Amniotic epithelial cell (primary cell): ENCODE data around the gene B3GALT4.
"Not testable (repeated sequence)": the region's sequence is repeated elsewhere in the genome, so short reads cannot be mapped to it uniquely, and the experiment has no call there.

Experiments used
- DNase-seq: peaks from one replicate; pipeline ENCODE4 v3.0.0-alpha.2; 2010; ENCODE audit warnings: low read depth

The B3GALT4 gene

DNA sequence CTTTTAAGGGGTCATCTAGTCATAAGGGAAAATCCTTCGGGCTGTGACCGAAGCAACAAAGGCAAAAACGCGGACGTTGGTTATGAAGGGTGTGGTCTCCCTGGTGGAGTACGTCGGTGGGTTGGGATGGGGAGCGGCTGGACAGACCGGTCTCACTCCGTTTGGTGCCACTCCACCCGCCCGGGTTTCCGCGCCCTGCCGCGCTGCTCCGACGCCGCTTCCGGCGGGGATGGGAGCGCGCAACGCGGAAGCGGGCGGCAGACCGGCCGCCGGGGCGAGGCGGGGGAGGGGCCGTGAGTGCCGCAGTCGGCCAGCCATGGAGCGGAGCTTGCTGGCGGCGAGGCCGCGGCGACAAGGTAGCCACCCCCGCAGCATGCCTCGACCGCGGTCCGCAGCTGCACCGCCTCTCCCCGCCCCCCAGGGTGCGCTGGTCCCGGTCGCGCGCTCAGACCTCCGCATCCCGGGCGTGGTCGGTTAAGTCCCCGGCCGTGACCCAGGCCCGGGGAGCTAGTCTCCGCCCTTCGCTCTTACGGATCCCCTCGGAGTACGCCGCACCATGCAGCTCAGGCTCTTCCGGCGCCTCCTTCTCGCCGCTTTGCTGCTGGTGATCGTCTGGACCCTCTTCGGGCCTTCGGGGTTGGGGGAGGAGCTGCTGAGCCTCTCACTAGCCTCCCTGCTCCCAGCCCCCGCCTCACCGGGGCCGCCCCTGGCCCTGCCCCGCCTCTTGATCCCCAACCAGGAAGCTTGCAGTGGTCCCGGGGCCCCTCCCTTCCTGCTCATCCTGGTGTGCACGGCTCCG lies at the start of gene B3GALT4:
Gene B3GALT4 (plus strand): TSS at position 260 of the 799 bp plus-strand sequence. CDS start 297 bp downstream, at position 557.
- peak; percentile 71 for DNase-seq

GRCh38 chr6:33235221-33235634 lies 41.7 kb upstream of the B3GALT4 start:
- no peak for DNase-seq

GRCh38 chr6:33236328-33236727 lies 40.6 kb upstream of the B3GALT4 start:
- DNase-seq, result no peak

DNA sequence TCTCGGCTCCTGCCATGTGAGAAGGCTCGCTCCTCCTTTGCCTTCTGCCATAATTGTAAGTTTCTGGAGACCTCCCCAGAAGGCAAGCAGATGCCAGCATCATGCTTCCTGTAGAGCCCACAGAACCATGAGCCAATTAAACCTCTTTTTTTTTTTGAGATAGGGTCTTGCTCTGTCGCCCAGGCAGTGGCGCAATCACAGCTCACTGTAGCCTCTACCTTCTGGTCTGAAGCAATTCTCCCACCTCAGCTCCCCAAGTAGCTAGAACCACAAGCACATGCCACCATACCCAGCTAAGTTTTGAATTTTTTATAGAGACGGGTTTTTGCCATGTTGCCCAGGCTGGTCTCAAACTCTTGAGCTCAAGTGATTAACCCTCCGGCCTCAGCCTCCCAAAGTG lies 40.1 kb upstream of the B3GALT4 start:
- no peak for DNase-seq

GRCh38 chr6:33237741-33238140 lies 39.2 kb upstream of the B3GALT4 start:
- peak; percentile 18 for DNase-seq

DNA sequence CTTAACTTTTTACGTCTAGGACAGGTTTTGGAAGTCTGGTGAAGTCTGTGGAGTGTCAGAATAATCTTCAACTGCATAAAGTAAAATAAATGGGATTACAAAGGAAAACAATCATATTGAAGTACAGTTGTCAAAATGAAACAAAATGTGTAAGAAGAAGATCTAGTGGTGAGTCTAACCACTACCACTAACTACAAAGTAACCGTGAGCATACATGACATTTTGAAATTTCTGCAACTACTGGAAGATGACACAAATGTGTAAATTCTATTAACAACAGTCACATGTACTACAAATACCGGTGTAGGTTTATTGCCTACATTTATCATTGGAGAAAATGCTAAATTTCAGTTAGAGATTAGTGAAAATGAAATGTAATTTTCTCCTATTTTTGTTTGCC lies 35.0 kb upstream of the B3GALT4 start:
- no peak for DNase-seq

DNA sequence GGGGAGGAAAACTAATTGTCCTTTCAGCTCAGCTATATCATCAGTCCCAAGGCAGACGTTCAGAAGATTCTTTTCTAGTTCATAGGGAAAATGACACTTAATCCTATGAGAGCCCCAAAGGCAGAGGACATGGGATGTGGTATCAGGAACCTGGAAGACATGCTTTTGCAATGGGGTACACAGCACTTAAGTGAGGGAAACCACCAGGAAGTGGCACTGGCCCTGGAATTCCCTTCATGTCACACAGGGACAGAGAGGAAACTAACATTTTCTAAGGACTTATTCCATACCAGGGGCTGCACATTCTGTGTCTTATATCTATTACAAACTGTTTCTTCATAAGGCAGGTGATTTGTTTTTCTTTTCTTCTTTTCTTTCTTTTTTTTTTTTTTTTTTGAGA lies 33.4 kb upstream of the B3GALT4 start:
- DNase-seq, result no peak

DNA sequence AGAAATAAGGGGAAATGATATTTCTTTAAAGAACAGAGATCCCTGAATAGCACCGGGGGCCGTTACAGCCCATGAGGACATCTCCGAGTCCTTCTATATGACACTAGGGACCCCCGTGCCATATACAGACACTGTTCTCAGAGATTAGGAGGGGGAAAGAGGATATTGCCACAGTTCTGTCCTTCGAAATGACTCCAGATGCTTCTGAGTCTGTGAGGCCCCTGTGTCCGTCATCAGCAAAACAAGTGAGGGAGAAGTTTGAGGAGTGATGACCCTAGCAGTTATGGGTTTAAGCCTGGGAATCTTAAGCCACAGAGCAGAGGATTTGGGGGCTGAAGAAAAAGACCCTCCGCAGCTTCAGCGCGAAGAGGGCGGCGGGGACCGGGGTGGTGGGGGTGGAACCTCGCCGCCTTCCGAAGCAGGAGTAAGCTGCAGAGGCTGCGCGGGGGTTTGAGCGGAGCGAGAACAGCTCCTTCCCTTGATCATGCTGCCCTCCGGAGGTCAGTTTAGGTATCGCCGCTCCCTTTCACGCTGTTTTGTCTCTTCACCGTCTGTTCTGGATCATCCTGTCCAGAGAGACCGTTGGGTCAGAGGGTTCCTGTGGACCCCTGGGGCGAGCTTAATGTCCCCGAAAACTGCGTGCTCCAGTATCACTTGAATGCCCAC lies 28.8 kb upstream of the B3GALT4 start:
- DNase-seq, result peak; percentile 77

GRCh38 chr6:33248643-33248931 lies 28.3 kb upstream of the B3GALT4 start:
- no peak for DNase-seq

GRCh38 chr6:33248932-33249731 lies 27.8 kb upstream of the B3GALT4 start:
- DNase-seq, result peak; percentile 99

DNA sequence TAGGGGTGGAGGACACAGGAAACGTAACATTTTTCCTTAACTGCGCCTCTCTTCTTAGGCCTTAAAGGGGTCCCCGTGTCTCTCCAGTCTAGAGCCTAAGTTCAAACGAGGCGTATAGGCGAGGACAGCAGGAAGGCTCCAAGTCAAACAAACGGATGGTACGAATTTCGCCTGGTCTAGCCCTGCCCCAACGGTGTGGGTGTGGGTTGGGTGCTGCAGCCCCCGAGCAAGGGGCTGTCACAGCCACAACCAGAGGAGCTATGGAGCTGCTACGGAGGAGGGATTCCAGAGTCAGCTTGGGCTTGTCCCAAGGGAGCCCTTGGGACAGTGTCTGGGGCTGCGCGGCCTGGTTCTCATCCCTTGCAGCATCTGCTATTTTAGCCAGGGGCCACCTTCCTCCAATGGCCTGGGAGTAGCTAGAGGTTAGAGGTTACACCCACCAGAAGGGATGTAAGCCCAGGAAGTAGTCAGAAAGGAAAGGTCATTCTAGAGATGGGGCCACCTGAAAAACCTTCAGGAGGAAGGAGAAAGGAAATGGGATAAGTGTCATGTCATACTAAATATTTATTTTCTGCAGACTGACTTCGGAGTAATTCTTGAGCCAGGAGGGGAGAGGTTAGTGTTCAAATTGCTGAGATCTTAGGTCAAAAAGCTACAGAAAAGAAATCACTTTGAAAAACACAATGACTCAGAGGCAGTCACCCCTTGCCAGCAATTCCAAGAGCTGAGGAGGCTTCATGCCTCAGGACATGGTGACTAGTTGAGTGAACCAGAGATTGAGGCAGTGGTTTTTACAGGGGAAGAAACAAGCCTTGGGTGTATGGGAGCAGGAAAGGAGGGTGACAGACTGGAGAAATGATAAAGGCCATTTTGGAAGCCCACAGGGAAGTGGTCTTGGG lies 26.9 kb upstream of the B3GALT4 start:
- DNase-seq, result peak; percentile 81

- DNase-seq, result no peak
These were observed 26.2 kb upstream of the B3GALT4 start for GRCh38 chr6:33250731-33251130.

DNA sequence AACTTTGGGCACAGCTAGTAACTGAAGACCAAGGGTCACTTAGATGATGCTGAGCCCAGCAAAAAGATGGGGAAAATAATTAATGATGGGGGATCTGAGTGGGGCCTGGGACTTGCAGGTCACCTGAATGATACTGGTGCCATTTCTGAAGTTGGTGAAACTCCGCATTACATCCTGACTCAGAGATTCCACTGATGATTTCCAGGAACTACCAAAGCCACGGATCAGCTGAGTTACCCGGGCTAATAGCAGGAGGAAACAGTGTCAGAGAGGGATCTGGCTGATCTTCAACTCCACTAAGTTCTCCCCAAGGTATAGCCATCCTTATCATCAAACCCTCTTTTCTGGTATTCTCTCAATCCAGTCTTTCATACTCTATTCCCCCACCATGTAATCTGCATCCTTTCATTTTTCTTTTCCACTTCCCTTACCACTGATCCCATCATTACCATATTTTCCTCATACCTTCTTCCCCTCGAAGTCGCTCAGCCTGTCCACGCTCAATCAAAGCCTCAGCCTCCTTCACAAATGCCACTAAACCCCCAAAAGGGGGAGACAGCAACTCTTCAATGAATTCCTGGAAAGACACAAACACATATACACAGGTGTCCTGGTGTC lies 25.4 kb upstream of the B3GALT4 start:
- DNase-seq, result no peak

GRCh38 chr6:33252759-33253158 lies 24.2 kb upstream of the B3GALT4 start:
- peak; percentile 41 for DNase-seq

GRCh38 chr6:33254591-33254990 lies 22.3 kb upstream of the B3GALT4 start:
- DNase-seq, result no peak

GRCh38 chr6:33259032-33259431 lies 17.9 kb upstream of the B3GALT4 start:
- no peak for DNase-seq

DNA sequence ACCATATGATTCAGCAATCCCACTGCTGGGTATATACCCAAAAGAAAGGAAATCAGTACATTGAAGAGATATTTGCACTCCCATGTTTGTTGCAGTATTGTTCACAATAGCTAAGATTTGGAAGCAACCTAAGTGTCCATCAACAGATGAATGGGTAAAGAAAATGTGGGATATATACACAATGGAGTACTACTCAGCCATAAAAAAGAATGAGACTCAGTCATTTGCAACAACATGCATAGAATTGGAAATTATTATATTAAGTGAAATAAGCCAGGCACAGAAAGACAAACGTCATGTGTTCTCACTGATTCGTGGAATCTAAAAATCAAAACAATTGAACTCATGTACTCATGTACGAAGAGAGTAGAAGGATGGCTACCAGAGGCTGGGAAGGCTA lies 14.4 kb upstream of the B3GALT4 start:
- not testable (repeated sequence) for DNase-seq

DNA sequence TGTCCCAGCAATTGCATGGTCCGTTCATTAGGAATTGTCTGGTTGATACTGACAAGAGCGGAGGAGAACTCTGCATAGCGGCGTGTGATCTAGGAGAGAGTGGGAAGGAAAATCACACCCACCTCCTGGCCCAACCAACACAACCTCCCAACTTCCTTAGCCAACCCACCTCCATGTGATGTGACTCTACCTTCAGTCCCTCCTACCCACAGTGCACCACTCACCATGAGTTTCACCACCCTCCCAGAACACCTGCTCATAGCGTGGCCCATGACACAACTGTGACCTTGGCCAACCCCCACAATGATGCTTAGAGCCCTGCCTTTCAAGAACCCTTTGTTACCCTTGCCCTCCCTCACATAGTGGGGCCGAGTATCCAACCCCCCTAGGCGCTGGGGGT lies 12.9 kb upstream of the B3GALT4 start:
- no peak for DNase-seq

GRCh38 chr6:33271117-33271467 lies 5.8 kb upstream of the B3GALT4 start:
- no peak for DNase-seq

- peak; percentile 99 for DNase-seq
These were observed 5.3 kb upstream of the B3GALT4 start, which contains the start of the genes RPS18 and VPS52 for GRCh38 chr6:33271468-33272274. TSS of gene RPS18 (plus strand) at chr6:33272075. CDS start at chr6:33272120, 45 bp downstream. TSS of gene VPS52 (minus strand) at chr6:33271876. CDS start at chr6:33271675, 201 bp downstream.
